ENCODE measurements around the gene SLU7.

SLU7 gene

DNA sequence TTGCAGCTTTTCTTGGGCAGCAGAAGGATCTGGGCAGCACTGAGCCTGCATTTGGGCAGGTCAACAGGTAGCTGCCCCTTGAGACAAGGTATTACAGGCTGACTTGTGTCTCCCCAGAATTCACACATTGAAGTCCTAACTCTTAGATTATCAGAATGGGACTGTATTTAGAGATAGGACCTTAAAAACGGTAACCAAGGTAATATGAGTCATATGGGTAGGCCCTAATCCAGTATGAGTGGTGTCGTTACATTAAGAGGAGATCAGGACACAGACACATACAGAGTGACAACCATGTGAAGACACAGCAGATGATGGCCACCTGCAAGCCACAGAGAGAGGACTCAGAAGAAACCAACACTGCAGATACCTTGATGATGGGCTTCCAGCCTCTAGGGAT, 51.6 kb downstream of the SLU7 start:
- no peak for DNase-seq (ENCODE audit: low read depth)

DNA sequence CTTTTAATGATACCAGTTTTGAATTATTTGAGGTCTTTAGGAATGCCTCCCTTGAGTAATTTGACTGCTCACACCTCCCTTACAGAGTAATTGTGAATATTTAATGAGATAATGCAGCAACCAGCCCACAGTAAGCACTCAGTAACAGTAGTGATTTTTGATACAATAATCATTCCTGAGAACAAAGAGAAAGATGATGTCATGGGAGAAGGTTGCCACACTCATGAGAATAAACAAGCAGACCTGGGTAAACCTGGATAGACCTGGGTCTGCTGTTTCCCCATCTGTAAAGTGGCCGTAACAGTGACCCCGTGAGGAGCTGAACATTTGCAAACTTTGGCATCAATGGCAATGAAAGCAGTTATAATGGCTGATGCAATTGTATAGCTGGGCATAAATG, 52.7 kb downstream of the SLU7 start:
- DNase-seq (ENCODE audit: low read depth), result no peak

DNA sequence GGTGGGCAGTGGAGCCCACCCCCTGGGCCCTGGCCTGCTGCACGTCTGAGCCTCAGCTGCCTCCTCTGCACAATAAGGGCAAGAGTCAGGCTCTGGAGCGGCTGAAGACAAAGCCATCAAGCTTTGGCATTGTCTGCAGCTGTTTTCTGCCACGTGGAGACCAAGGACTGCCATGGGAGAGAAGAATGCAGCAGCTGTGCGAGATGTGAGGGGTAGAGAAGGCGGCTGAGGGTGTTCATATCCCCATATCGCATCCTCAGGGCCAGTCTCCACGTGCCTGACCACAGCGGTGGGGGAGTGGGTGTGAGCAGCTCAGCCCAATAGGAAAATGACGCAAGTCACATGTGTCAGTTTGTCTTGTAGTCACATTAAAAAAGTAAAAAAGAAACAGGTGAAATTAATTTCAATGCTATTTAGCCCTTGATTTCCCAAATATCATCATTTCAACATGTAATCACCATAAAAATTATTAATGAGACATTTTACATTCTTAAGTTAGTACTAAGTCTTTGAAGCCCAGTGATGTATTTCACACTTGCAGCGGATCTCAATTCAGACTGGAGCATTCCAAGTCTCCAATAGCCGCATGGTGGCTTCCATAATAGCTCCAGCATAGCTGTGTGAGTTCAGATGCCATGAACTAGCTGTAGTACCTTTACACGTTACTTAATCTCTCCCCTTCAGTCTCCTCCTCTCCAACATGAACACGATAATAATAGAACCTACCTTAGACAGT, 55.1 kb downstream of the SLU7 start:
- DNase-seq (ENCODE audit: low read depth), result no peak

DNA sequence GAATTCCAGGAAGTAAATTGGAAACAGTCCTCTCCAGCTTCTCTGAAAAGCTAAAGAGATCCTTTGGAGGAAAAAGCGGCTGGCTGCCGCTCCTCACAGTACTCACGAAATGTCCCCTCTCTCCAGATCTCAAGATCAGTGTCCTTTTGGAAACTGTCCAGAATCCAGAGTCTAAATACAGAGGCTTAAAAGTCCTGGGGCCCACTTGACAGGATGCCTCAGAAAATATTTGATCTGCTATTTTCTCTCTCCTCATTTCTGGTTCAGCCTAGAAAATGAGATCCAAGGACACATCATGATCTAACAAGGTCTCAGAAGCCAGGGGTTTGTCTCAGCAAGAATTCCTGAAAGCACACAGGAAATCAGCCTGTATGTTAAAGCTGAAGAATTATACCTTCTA, 55.7 kb downstream of the SLU7 start:
- no peak for DNase-seq (ENCODE audit: low read depth)

DNA sequence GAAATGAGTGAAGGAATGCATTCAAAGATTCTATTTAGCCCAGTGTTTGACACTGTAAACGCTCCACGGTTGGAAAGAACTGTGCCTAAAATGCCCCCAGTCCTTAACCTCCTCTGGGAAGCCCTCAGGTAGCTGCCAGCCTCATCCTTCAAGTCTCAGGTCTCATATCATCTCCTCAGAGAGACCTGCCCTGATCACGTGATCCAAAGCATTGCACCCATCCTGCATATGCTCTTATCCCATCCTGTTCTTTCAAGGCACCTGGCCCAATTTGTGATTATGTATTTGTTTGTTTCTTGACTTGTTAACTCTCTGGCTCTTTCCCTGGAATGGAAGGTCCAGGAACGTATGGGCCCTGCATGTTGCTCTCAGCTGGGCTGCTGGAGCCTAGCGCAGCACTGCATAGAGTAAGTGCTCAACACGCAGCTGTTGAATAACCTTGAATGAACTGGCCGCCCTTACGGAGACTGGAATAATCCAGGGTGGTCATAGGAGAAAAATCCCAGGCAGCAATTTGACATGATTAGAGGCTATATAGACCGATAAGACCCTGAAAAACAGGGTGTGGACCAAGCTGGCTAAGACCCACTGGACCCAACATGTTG, 57.2 kb downstream of the SLU7 start:
- DNase-seq (ENCODE audit: low read depth), result no peak

DNA sequence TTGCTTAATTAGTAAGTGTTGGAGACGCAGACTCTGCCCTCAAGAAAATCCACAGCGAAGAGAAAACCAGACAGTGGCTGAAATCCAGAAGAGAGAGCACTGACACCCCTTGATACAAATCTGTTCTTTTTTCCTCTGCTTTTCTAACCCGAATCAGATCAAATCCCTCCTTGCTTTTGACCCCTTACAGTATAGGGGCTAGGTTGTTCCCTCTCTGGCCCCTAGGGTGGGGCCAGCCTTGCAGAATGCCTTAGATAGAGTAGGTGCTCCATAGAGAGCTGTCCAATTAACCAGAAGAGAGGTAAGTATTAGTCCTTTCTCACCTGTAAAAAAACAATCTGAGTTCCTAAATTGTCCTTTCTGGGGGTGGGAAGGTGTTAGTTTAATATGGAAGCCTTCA, 58.6 kb downstream of the SLU7 start:
- DNase-seq (ENCODE audit: low read depth), result no peak

DNA sequence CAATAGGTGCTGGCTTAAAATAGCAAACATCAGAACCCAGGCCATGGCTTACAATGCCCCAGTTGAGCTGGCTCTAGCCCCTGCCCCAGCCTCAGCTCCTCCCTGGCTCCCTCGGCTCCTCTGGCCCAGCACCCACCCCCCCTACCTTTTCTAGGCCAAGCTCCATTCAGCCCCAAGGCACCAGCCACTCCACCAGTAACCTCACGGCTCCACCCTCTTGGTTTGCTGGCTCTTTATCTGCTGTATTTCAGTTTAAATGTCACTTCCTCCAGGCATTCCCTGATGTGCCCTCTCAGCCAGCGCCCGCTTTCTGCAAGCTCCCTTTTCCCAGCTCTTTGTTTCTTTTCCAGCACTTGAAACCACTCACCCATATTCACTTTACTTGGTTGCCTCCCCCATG, 59.1 kb downstream of the SLU7 start:
- no peak for DNase-seq (ENCODE audit: low read depth)

DNA sequence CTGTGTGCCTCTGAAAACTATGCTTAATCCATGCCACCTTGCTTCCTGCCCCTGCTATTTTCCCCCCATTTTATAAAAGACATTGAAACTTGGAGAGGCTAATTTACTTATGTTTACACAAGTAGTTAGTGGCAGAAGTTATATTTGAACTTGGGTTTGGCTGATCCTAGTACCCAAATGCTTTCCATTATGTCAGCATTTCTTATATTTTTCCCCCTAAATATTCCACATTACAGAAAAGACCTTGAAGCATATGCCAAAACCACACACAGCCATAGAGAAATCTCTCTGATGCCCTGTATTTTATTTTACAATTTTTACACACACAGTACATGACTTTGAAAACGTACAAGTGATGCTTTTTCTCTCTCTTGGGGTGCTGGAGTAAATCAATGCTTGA, 59.6 kb downstream of the SLU7 start:
- DNase-seq (ENCODE audit: low read depth), result no peak

DNA sequence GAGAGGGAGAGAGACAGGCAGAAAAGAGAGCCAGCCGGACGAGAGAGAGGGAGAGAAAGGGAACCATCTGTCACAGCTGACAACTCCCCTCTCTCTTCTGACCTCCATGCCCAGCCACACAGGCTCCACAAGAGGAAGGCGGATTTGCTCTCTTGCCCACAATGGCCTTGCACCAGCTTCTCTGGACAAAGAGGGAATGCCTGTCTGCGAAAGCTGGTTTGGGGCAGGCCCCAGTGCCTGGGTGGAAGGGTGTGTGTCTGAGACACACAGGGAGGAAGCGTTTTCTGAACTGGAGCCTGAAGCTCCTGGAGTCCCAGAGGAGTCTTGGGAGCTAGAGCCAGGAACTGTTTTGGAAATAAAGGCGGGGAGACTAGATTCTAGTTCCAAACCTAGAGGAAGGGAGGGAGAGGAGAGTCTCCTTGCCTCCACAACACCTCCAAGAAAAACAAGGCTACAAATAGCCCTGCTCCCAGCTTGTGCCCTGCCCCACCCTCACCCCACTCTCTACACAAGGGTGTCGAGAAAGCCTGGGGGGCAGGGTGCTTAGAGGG, 60.9 kb downstream of the SLU7 start:
- DNase-seq (ENCODE audit: low read depth), result no peak

DNA sequence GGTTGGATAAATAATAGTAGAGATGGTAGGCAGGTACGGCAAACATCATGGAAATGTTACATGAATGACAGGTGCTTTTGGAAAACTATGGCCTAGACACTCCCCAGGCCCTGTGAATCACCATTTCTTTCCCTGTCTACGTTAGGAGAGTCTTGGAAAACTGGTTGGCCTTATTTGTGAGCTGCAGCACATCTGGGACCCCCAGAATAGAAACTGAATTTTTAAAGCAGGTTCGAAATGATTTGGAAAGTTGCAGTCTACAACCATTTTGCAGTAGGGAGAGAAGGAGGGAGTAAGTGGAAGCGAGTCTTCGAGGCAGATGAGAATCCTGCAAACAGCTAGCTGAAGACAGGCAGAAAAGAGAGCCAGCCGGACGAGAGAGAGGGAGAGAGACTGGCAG, 61.5 kb downstream of the SLU7 start:
- no peak for DNase-seq (ENCODE audit: low read depth)

DNA sequence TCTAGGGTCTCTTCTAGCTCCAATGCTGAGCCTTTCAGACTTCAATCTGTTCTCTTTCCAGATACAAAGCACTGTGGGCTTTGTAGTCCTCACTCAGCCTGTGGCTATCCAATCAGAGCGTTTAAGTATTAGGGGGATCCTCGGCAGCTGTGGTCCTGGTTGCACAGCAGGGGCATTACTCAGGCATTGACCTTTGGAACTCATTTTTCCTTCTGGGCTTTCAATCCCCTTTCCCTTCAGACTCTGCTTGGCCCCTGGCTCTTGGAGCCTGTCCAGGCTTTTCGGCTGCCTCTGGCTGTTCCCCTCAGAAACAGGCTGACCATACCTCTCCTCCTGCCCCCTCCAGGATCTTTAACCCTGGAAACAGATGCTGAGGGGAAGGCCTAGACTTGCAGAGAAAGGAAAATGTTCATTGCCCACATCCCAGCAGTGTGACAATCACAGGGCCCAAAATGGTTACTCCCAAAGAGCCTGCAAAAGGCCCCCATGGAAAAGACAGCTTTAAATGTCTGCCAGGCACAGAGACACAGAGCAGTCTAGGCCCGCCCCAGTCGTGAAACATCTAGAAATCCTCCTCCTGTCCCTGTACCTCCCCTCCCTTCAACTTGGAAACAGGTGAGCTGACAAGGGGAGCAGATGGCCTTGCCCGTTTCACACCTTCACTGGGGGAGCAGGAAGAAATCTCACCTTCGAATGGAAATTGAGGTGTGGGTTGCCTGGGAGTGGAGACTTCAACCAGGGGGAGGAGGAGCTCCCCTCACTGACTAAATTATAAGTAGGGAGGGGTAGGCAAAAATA, 62.1 kb downstream of the SLU7 start:
- DNase-seq (ENCODE audit: low read depth), result no peak

DNA sequence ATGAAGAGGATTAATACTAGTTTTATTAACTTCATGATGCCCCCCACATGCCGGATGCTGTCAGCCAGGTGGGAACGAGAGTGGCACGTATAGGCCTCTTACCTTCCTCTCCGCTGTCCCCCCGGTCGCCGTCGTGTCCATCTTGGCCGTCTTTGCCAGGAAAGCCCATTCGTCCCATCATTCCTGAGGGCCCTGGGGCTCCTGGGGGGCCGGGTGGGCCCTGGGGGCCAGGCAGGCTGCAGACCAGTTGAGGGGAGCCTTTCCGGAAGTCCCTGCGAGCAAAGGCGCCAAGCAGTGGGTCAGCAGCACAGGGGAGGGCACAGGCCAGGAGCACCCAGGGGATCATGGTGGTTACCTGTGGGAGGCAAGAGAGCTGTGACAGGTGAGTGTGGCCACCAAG, 64.2 kb downstream of the SLU7 start:
- DNase-seq (ENCODE audit: low read depth), result no peak

DNA sequence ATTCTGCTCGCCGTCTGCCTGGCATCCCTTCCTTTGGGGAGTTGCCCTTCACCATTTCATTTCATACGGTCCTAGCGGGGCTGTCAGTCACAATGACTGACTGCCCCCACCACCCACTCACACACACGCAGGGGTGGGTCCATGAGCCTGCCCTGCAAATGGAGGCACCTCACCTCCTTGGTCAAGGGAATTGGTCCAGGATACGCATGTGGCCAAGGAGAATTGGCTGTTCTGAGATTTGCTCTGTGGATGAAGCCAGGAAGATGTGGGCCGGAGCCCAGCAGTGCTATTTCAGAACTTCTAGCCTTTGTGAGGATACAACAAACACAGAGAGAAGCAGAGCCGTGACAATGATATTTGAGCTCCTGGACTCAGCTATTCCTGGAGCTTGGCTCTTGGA, 65.5 kb downstream of the SLU7 start:
- DNase-seq (ENCODE audit: low read depth), result no peak

DNA sequence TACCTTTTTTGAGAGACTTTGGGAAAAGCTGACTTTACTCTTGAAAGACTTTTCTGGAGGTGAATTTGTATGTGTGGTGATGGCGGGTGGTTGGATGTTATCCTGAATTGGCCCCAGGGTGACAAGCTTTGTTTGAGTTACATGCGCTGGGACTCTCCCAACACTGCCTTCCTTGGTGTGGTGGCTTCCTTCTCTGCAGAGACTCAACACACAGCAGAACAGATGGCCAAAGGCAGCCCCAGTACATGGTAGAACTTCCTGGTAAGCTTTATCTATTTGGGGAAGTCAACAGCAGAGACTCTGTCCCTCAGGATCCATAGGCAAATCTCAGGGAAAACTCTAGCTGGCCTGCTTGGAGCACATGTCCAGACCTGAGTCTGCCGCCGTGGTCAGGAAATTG, 66.6 kb downstream of the SLU7 start:
- no peak for DNase-seq (ENCODE audit: low read depth)

All from GM04504 (cell line).